ENCODE results near the gene EDDM3A.
"Not testable (repeated sequence)": the region's sequence is repeated elsewhere in the genome, so short reads cannot be mapped to it uniquely, and the experiment has no call there.

The EDDM3A gene

DNA sequence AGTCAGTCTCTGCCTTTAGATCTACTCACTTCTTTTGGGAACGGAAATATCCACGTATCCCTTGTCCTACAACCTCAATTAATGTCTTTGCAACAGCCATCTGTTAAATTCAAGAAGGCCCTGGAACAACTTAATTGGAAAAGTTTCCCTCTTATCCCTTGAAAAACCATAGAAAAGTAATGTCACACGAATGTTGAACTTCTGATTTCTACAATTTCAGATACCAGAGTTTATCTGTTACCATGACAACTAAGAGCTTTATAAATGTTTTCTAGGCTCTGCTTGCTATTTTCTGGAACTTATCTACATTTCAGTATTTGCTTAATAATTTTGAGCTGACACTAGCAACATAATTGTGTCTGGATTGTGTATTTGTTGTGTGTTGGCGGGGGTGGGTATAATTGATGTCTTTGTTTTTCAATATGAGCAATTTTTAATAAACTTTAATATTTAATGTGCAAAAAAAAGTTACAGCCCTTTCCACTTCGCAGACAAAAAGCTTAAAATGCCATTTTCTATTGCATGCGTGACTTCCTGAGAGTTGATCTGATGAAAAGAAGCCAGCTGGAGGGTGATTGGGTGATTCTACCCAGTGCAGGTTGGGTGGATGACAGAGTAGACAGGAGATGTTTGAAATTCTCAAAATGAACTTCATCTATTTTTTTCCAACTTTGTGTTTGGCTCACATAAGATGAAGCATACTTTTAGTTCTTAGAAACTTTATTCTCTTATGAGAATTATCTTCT, 11.8 kb upstream of the EDDM3A start:
- DNase-seq, result no peak

DNA sequence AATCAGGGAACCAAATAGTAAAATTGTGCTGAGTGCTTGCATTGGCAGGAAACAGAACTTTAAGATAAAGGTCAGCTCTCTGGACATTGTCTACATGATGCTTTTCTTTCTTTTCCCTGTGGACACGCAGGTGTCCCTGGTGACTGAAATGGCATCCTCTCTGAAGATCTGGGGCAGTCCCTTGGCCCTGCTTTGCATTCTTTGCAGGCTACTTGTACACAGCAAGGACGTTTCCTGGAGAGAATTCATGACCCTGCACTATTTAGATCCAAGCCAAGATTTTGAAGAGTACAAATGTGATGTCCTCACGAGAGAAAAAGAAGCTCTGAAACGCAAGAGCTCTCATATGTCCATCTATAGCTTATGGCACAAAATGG, 11.3 kb upstream of the EDDM3A start:
- DNase-seq, result no peak

- not testable (repeated sequence) for DNase-seq
Observed at GRCh38 chr14:20738292-20738691, 7.4 kb upstream of the EDDM3A start.

DNA sequence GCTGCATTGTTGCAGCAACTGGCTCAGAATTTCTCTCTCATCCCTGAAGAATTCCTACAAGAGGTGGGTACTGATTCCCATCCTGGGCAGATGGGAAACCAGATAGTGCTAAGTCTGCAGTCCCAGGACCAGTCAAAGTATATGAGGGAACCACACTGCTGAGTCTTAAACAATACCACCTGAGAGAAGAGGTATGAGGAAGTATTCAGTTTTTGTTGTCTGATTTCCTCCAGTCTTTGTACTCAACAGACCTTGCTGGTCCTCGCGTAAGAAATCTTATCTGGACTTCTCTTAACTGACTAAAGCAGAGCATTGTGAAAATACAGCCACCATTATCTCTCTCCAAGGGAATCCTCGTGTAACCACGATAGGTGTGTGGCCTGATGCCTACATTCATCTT, 3.6 kb upstream of the EDDM3A start:
- DNase-seq, result no peak

DNA sequence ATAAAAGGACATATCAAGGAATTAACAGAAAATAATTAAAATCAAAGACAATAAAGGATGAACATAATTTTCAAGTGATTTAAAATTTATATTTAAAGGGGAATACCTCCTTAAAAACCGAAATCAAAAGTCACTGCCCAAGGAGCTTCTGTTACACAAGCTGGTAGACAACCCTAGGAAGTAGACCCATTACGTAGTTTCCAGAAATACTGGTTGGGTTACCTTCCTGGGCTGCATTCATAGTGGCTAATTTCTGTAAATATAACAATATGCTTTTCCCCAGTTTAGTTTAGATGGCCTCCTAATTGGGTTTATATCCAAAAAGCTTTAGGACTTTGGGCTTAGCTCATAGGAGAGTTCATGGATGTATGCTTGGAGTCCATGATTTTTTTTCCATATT, 2.1 kb upstream of the EDDM3A start:
- no peak for DNase-seq

DNA sequence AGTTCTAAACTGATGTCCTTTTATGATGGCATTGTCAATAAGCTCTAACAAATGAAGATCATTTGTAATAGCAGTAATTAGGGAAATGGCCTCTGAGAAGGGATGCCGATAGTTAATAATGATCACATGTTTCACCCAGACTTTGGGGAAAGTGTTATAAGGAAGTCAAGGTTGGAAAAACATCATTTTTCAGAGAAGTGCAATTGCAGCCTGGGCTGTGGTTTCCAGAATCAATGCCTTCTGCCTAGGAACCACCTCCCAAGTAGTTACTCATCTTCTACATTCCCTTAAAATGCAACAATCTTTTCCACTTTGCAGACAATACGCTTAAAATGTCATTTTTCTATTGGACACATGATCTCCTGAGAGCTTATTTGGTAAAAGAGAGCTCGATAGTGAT, 879 bp downstream of the EDDM3A start:
- DNase-seq, result no peak

DNA sequence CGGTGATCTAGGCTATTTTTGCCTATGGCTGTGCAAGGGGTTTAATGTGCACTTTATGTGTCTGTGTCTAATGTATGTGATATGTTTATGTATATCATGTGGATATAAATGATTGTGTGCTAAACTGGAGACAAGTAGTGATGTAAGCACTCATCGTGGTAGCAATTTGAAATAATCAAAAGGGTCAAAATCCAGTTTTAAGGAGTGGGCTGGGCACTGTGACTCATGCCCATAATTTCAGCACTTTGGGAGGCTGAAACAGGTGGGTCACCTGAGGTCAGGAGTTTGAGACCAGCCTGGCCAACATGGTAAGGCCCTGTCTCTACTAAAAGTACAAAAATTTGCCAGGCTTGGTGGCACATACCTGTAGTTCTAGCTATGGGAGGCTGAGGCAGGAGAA, 2.8 kb downstream of the EDDM3A start:
- DNase-seq, result no peak

- no peak for DNase-seq
Observed at GRCh38 chr14:20750194-20750593, 4.5 kb downstream of the EDDM3A start.

- DNase-seq, result no peak
Observed at GRCh38 chr14:20751963-20752562, 6.4 kb downstream of the EDDM3A start.

DNA sequence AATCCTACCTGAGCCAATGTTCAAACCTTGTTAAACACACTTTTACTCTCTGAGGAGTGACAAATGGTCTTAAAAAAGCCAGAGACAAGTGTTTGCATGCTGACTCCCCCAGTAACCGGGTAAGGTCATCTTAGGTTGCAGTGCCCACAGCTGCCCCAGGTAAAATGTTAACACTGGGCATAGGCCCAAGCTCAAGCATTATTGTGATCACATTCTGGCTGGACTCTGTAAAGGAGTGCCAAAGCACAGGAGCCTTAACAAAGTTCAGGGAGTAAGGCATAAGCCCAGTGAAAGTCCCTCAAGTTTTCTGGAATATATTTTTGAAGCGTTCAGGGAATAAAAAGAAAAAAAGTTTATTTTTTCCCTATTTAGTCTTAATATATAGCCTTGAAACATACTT, 8.6 kb downstream of the EDDM3A start:
- DNase-seq, result no peak

DNA sequence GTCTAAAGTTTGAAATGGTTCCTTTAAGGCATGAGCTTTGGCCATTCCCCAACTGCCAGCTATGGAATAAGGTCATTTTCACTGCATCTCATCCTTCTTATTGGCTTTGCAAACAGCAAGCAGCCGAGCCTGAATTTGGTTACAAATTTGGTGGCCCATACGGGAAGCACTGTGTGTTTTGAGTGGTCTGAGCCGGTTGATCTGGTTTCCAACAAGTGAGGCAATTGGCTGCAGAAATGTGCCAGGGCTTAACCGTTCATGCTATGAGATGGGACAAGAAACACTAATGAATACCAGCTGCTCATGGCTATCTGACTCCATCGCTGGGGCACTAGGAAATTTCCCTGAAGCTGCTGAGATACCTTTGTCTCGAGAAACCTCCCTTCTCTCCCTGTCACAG, 9.3 kb downstream of the EDDM3A start:
- no peak for DNase-seq

DNA sequence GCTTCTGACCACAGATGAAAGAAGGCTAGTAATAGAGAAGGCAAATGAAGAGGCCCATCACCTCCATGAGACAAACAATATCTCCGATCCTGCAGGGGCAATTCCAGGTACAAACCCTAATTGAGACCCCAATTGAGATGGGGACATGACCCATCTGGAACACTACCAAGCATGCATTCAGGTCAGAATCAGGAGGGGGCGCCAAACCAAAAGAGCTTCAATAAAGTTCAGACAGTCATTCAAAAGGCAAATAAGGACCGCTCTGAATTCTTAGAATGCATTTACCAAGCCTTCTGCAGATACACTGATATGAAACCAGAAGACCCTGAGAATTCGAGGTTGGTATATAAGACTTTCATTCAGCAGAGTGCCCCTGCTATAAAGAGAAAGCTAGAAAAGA, 12.3 kb downstream of the EDDM3A start:
- DNase-seq, result no peak

- DNase-seq, result not testable (repeated sequence)
Observed at GRCh38 chr14:20759465-20759864, 13.8 kb downstream of the EDDM3A start.

GRCh38 chr14:20760950-20761349, 15.3 kb downstream of the EDDM3A start:
- DNase-seq, result no peak

GRCh38 chr14:20768593-20768892, 22.9 kb downstream of the EDDM3A start:
- no peak for DNase-seq

DNA sequence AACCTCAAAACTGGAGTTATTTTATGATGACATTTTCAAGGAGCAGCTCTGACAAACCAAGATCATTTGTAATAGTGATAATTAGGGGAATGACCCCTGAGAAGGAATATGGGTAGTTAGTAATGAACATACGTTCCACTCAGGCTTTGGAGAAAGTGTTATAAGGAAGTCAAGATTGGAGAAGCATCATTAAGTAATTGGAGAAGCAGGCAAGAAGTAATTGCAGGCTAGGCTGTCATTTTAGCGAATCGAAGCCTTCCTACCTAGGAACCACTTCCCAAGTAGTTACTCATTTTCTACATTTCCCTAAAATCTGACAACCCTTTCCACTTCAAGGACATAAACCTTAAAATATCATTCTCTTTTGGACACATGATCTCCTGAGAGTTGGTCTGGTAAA, 23.7 kb downstream of the EDDM3A start:
- DNase-seq, result no peak

DNA sequence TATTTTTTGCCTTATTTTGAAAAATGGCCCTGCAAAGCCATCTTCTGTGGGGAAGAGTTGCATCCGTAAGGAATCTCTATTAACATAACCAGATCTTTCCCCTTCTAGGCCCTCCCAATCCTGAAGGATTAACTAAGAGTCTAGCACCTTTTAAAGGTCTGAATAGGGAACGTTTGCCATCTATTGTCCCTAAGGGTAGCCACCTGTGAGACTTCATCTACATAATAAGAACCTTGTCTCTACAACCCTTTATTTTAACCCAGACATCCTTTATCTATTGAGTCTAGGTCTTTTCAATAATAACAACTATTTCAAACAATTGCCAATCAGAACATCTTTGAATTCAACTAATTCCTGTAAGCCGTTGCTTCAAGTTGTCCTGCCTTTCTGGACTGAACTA, 27.0 kb downstream of the EDDM3A start:
- DNase-seq, result no peak

DNA sequence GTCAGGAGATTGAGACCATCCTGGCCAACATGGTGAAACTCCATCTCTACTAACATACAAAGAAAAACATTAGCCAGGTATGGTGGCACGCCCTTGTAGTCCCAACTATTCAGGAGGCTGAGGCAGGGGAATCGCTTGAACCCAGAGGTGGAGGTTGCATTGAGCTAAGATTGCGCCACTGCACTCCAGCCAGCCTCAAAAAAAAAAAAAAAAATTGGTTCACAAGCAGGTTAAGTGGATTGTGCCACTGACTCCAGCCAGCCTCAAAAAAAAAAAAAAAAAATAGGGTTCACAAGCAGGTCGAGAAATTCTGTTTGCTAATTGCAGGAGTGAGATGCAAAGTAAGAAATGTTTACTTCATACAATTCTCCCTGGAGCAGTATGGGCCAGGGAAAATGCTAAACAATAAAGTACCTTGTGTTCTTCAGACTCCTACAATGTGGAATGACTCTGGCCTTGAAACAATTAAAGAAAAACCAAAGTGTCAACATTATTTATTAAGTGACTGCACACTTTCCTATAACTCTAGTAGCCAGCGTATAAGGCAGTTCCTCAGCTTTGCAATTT, 28.7 kb downstream of the EDDM3A start:
- no peak for DNase-seq

- no peak for DNase-seq
Observed at GRCh38 chr14:20775043-20775442, 29.4 kb downstream of the EDDM3A start.

DNA sequence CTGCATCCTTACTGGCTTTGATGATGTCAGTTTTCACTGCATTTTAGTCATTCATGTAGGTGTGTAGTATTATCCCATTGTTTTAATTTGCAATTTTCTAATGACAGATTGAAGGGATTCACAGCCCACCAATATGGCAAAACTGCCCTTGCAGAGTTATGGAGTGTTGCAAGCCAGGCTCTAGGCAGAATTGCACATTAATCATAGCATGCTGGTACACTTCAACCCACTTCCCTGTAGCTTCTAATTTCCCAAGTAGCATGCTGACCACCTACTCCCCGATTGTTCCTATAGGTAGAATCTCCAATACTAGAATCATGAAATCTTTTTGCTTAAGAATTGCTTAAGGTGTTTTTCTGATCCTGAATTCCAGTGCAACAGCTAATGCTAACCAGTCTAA, 30.2 kb downstream of the EDDM3A start:
- no peak for DNase-seq

DNA sequence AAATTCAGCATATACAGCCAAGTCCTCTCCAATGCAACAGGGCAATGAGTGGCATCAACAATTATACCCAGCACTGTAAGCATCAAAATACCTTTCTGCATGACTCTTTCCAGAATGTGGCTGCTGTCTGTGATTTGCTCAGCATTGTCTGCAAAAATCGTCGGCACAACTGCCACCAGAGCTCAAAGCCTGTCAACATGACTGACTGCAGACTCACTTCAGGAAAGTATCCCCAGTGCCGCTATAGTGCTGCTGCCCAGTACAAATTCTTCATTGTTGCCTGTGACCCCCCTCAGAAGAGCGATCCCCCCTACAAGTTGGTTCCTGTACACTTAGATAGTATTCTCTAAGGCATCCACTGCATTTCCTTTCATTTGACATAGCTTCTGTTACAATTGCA, 36.1 kb downstream of the EDDM3A start:
- DNase-seq, result no peak

DNA sequence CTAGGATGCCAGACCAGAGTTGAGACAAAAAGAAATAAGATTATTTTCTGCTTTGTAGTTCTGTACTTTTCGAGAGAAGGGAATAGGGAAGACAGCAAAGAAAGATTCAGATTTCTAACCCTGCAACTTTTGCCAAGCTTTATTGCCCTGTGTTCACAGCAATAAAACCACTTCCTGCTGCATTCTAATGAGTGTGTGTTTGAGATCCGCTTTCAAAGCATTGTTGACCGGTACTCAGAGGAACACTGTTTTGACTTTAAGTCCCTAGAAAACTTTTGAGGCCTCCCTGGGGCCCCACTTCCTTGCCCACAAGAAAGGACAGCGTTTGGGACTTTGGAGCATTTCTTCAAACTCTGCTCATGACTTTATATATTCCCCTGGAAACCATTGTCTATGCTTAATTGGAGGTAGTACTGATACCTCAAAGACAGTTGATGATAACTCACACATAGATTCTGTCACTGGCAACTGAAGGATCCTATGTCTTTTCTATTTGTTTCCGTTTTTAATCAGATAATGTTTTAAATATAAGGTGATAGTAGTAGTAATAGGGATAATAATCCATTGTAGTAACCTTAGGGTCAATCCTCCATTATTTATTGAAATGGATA, 36.7 kb downstream of the EDDM3A start:
- no peak for DNase-seq

DNA sequence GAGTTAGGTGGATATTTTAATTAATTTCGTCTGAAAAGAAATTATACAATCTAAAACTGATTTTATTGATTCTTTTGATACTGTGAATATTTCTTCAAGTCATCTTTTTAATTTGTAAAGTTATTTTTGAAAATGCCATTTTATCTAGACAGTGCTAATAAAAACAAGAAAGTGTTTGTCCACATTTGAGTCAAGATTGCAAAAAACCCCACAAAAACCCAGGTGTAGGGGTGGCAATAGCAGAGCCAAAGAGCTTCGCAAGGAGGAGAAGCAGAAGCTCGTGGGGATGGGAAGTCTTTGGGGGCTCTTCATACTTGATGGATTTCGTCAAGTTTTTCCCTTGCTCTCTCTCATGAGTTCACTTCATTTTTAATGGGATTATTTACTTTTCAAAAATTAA, 41.3 kb downstream of the EDDM3A start:
- no peak for DNase-seq

DNA sequence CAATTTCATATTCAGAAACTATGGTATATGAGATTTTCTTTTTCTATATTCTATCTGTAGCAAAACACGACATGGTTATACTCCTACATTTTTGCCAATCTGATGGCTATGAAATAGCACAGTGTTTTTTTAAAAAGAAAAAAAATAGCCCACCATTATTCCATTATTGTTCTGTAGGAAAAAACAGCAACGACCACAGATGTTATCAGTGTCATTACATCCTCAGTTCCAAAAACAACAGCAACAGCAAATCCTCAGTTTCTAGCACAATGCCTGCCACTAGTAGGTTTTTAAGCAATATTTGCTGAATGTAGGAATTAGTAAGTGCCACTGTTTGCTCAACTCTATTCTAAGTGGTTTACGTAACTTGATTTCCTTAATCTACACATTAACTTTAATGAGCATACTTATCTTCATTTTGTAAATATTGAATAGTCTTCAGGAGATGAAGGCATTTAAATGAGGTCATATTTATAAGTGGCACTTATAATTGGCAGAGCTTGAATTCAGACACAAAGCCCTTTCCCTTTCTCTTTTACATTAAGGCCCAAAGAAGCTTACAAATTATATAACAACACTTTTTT, 43.6 kb downstream of the EDDM3A start:
- DNase-seq, result no peak
